ENCODE data around the gene RSKR.
"Not testable (repeated sequence)": the region's sequence is repeated elsewhere in the genome, so short reads cannot be mapped to it uniquely, and the experiment has no call there.

The RSKR gene

GRCh38 chr17:28613931-28614381 lies at the start of gene RSKR:
TSS of gene RSKR (minus strand) at chr17:28614185. CDS start at chr17:28614161, 24 bp downstream.
- no peak within 1 kb of the TSS for H3K4me3 ChIP-seq (ENCODE audit: low read length)
- no peaks in the 10 kb centered on the region for H3K9me3 ChIP-seq (ENCODE audit: control insufficient read depth, insufficient read depth, low read length)
- peaks cover 87% of the 10 kb centered on the region for H3K36me3 ChIP-seq (ENCODE audit: control insufficient read depth, low read length)
- no peak within 1 kb of the TSS for H3K4me2 ChIP-seq (ENCODE audit: low read length)
- H4K20me1 ChIP-seq (ENCODE audit: control insufficient read depth, insufficient read depth, low read depth, low read length), result peaks cover 6% of the 10 kb centered on the region; the same call in 1 of the 2 replicates
- no peaks in the 10 kb centered on the region for H3K9me2 ChIP-seq (replicated peaks; ENCODE audit: control insufficient read depth, low read length)
- H3K4me1 ChIP-seq (ENCODE audit: control insufficient read depth, low read length), result peaks cover 5% of the 10 kb centered on the region; the same call in 1 of the 2 replicates
- TF ChIP-seq EZH2phosphoT487 (IDR thresholded peaks at IDR 0.05; ENCODE audit: borderline replicate concordance, low read length), result no peak
- TF ChIP-seq, protein P1, sequence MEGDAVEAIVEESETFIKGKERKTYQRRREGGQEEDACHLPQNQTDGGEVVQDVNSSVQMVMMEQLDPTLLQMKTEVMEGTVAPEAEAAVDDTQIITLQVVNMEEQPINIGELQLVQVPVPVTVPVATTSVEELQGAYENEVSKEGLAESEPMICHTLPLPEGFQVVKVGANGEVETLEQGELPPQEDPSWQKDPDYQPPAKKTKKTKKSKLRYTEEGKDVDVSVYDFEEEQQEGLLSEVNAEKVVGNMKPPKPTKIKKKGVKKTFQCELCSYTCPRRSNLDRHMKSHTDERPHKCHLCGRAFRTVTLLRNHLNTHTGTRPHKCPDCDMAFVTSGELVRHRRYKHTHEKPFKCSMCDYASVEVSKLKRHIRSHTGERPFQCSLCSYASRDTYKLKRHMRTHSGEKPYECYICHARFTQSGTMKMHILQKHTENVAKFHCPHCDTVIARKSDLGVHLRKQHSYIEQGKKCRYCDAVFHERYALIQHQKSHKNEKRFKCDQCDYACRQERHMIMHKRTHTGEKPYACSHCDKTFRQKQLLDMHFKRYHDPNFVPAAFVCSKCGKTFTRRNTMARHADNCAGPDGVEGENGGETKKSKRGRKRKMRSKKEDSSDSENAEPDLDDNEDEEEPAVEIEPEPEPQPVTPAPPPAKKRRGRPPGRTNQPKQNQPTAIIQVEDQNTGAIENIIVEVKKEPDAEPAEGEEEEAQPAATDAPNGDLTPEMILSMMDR (IDR thresholded peaks at IDR 0.05; ENCODE audit: low read depth, low read length, poor library complexity, severe bottlenecking), result no peak
- no peaks in the 10 kb centered on the region for H3K27me3 ChIP-seq (ENCODE audit: control insufficient read depth, low read length)
- no peak within 1 kb of the TSS for H3K27ac ChIP-seq (ENCODE audit: low read depth, low read length)
- no peaks in the 10 kb centered on the region for H3K79me2 ChIP-seq (ENCODE audit: control insufficient read depth, low read length)
- H3F3A ChIP-seq (ENCODE audit: control insufficient read depth, insufficient read depth), result peaks cover 6% of the 10 kb centered on the region; the same call in 1 of the 2 replicates

- Histone ChIP-seq H3K4me1 (ENCODE audit: control insufficient read depth, low read length) (peaks cover 22% of the 10 kb centered on the region), H3K79me2 (ENCODE audit: control insufficient read depth, low read length) (peaks cover 87% of the 10 kb centered on the region), H3K4me3 (ENCODE audit: low read length) (peak overlapping the region; percentile 84), H3K9me3 (ENCODE audit: control insufficient read depth, insufficient read depth, low read length) (no peaks in the 10 kb centered on the region), H3K4me2 (ENCODE audit: low read length) (peak overlapping the region; percentile 70), H3K9me2 (replicated peaks; ENCODE audit: control insufficient read depth, low read length) (no peaks in the 10 kb centered on the region), H3K27me3 (ENCODE audit: control insufficient read depth, low read length) (no peaks in the 10 kb centered on the region), H3F3A (ENCODE audit: control insufficient read depth, insufficient read depth) (no peaks in the 10 kb centered on the region), H3K27ac (ENCODE audit: low read depth, low read length) (no peak overlapping the region), H4K20me1 (ENCODE audit: control insufficient read depth, insufficient read depth, low read depth, low read length) (no peaks in the 10 kb centered on the region), H3K36me3 (ENCODE audit: control insufficient read depth, low read length) (peaks cover 52% of the 10 kb centered on the region)
- TF ChIP-seq EZH2phosphoT487 (IDR thresholded peaks at IDR 0.05; ENCODE audit: borderline replicate concordance, low read length), result no peak
- TF ChIP-seq, protein P1 (IDR thresholded peaks at IDR 0.05; ENCODE audit: low read depth, low read length, poor library complexity, severe bottlenecking), result no peak
Measured at GRCh38 chr17:28663723-28664122, 49.7 kb upstream of the RSKR start.

DNA sequence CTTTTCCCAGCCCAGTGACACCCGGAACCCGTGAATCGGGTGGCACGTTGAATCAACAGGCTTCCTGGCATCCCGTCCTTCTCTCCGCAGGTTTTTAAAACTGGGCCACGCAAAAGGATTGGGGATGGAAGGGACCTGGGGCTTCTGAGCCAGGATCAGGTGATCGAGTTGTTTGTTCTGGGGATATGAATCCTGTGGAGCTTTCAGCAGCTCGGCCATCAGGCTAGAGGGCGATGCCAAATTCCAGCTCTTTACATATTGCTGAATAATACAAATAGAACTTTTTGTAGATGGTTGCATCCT lies 48.5 kb upstream of the RSKR start:
- H3K4me3 ChIP-seq (ENCODE audit: low read length), result peak overlapping the region; percentile 84

GRCh38 chr17:28661635-28662526 lies 47.9 kb upstream of the RSKR start, which contains the start of the genes SDF2 and SUPT6H:
TSS of gene SDF2 (minus strand) at chr17:28661906. CDS start at chr17:28661876, 30 bp downstream.
TSS of gene SUPT6H (plus strand) at chr17:28662205. CDS start at chr17:28673402, 11,197 bp downstream.
- no peaks in the 10 kb centered on the region for H4K20me1 ChIP-seq (ENCODE audit: control insufficient read depth, insufficient read depth, low read depth, low read length)
- H3K9me3 ChIP-seq (ENCODE audit: control insufficient read depth, insufficient read depth, low read length), result no peaks in the 10 kb centered on the region
- peaks cover 22% of the 10 kb centered on the region for H3K4me1 ChIP-seq (ENCODE audit: control insufficient read depth, low read length)
- H3K27me3 ChIP-seq (ENCODE audit: control insufficient read depth, low read length), result no peaks in the 10 kb centered on the region
- peak within 1 kb of the TSS; percentile 70 for H3K4me2 ChIP-seq (ENCODE audit: low read length)
- H3K36me3 ChIP-seq (ENCODE audit: control insufficient read depth, low read length), result peaks cover 46% of the 10 kb centered on the region
- H3K9me2 ChIP-seq (replicated peaks; ENCODE audit: control insufficient read depth, low read length), result no peaks in the 10 kb centered on the region
- TF ChIP-seq EZH2phosphoT487 (IDR thresholded peaks at IDR 0.05; ENCODE audit: borderline replicate concordance, low read length), result no peak
- TF ChIP-seq, protein P1 (IDR thresholded peaks at IDR 0.05; ENCODE audit: low read depth, low read length, poor library complexity, severe bottlenecking), result peak; percentile 19
- H3K4me3 ChIP-seq (ENCODE audit: low read length), result peak within 1 kb of the TSS; percentile 84
- peaks cover 80% of the 10 kb centered on the region for H3K79me2 ChIP-seq (ENCODE audit: control insufficient read depth, low read length)
- H3F3A ChIP-seq (ENCODE audit: control insufficient read depth, insufficient read depth), result no peaks in the 10 kb centered on the region
- H3K27ac ChIP-seq (ENCODE audit: low read depth, low read length), result peak within 1 kb of the TSS; percentile 81

More for the DNA sequence above, 48.5 kb upstream of the RSKR start:
- Histone ChIP-seq H3K27me3 (ENCODE audit: control insufficient read depth, low read length) (no peaks in the 10 kb centered on the region), H3K4me2 (ENCODE audit: low read length) (peak overlapping the region; percentile 70), H3K9me2 (replicated peaks; ENCODE audit: control insufficient read depth, low read length) (no peaks in the 10 kb centered on the region), H3K9me3 (ENCODE audit: control insufficient read depth, insufficient read depth, low read length) (no peaks in the 10 kb centered on the region), H3F3A (ENCODE audit: control insufficient read depth, insufficient read depth) (no peaks in the 10 kb centered on the region), H3K27ac (ENCODE audit: low read depth, low read length) (peak overlapping the region; percentile 81), H3K79me2 (ENCODE audit: control insufficient read depth, low read length) (peaks cover 79% of the 10 kb centered on the region), H3K4me1 (ENCODE audit: control insufficient read depth, low read length) (peaks cover 22% of the 10 kb centered on the region), H4K20me1 (ENCODE audit: control insufficient read depth, insufficient read depth, low read depth, low read length) (no peaks in the 10 kb centered on the region), H3K36me3 (ENCODE audit: control insufficient read depth, low read length) (peaks cover 47% of the 10 kb centered on the region)
- no peak for TF ChIP-seq EZH2phosphoT487 (IDR thresholded peaks at IDR 0.05; ENCODE audit: borderline replicate concordance, low read length)

GRCh38 chr17:28659497-28659881 lies 45.5 kb upstream of the RSKR start:
- H3F3A ChIP-seq (ENCODE audit: control insufficient read depth, insufficient read depth); H3K27ac ChIP-seq (ENCODE audit: low read depth, low read length); H3K4me2 ChIP-seq (ENCODE audit: low read length); H3K9me2 ChIP-seq (replicated peaks; ENCODE audit: control insufficient read depth, low read length); H4K20me1 ChIP-seq (ENCODE audit: control insufficient read depth, insufficient read depth, low read depth, low read length); H3K4me3 ChIP-seq (ENCODE audit: low read length); H3K9me3 ChIP-seq (ENCODE audit: control insufficient read depth, insufficient read depth, low read length); H3K27me3 ChIP-seq (ENCODE audit: control insufficient read depth, low read length): not testable (repeated sequence)
- Histone ChIP-seq H3K4me1 (ENCODE audit: control insufficient read depth, low read length) (peaks cover 19% of the 10 kb centered on the region), H3K36me3 (ENCODE audit: control insufficient read depth, low read length) (peaks cover 31% of the 10 kb centered on the region), H3K79me2 (ENCODE audit: control insufficient read depth, low read length) (peaks cover 69% of the 10 kb centered on the region)
